HPDE6-E6E7 (cell line): ENCODE measurements around the gene VPS51.

Experiments used
- DNase-seq: peaks from one replicate; pipeline ENCODE4 v3.0.0; 2011; ENCODE audit warnings: missing footprints; ENCODE audit errors: extremely low spot score

VPS51 gene

DNA sequence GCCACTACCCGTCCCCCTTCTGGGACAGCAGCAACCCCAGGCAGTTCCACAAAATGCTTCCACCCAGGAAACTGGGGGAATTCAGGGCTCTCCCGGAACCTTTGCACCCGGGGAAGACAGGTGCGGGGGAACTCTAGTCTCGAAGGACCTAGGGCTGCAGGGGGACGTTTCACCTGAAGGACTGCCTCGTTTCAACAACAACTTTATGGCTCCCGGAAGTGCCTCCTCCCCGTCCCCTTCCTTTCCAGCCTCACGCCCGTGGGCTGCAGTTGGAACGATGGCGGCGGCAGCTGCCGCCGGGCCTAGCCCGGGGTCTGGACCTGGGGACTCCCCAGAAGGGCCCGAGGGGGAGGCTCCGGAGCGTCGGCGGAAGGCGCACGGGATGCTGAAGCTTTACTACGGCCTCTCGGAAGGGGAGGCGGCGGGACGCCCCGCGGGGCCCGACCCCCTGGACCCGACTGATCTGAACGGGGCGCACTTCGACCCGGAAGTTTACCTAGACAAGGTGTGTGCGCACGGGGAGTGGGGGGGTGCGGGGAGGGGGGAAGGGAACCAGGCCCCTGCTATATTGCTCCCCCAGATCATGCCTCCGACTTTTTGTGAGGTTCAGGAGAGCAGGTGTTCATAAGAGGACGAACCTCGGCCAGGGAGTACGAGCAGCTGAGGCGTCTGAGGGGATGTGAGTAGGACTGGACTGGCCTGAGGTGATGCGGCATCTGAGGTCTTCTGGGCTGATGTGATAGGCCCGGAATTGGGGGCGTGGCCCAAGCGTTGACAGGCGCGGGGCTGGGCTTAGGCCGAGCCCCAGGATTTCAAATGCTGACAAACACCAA lies at the start of gene VPS51:
TSS of gene VPS51 (plus strand) at position 241 of the 833 bp plus-strand sequence. CDS start at position 278, 37 bp downstream.
- peak; percentile 96 for DNase-seq

DNA sequence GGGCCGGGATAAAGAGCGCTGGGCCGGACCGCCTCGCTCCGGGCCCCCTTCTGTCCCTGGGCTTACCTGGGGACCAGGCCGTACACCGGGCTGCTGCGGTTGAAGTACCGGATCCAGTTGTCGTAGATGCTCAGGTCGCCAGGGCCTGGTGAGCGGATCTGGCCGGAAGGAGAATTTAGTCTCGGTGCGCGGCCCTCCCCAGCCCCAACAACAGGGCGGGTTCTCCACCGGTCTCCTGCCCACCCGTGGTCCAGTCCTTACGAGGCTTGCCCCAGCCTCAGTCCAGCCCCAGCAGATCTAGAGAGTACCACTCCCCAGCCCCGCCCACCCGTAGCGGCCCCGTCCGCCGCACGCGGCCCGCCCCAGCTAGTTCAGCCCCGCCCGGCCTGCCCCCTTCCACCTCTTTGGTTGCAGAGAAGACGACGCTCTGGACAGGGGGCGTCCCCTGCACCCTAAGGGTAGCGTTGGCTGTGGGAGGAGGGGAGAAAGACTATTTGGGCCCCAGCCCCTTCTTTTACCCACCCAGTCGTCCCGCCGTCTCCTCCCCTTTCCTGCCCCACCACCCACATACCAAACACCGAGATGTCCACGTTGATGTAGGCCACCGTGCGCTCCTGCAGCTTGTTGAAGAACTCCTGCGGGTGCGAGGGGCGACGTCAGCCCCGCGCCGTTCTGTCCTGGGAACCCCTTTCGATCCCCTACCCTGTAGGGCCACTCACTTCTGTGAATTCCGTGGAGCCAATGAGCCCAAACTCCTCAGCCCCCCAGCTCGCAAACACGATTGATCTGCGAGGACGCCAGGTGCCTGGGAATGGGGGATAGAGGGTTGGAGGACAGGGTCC lies 48.2 kb upstream of the VPS51 start:
- no peak for DNase-seq

DNA sequence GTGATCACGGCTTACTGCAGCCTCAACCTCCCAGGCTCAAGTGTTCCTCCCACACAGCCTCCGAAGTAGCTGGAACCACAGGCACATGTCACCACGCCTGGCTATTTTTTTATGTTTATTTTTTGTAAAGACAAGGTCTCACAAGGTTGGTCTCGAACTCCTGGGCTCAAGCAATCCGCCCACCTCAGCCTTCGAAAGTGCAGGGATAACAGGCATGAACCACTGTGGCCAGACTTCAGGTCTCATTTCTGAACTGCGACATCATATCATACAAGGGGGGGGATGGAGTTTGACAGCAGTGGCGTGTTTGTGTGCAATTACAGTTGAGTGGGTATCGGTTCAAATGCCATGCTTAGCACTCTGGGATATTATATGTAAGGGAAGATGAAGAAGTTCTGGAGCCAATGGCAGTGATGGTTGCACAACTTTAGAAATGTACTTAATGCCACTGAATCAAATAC lies 44.6 kb upstream of the VPS51 start:
- no peak for DNase-seq

DNA sequence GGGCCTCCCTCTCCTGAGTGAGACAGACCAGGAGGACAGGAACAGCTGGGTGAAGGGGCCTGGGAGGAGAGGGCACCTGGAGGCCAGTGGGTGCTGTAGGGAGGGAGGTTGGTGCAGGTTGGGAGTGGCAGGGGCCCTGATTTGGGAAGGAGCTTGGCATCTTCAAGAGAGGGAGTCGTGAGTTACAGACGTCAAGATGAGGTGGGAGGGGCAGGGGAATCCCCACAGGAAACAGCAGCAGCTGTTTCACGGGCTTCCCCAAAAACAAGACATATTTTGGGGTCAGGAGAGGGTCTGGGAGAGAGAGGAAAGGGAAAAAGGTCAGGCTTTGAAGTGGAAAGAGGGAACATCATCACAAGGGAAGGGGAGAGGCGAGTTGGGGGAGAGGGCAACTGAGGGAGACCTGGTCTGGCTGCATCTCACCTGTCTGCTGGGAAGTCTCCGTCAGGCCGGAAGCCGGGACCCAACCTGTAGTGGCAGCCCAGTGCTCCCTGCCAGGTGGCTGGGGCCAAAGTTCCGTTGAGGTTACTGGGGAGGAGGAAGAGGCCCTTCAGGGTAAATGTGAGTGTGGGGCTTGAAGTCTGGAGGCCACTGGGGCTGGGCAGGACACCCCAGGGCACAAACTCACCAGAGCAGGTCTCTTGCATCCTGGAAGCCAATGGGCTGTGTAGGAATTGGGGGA lies 42.0 kb upstream of the VPS51 start:
- no peak for DNase-seq

DNA sequence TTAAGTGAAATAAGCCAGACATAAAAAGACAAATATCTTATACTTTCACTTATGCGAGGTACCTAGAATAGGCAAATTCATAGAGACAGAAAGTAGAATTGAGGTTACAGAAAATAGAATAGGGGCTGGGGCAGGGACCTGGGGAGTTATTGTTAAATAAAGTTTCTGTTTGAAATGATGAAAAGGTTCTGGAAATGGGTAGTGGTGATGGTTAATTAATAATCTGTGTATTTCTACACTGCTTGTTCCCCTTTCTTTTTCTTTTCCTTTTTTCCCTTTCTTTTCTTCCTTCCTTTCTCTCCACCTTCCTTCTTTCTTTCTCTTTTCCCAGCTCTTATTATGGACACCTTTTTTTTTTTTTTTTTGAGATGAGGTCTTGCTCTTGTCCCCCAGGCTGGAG lies 40.5 kb upstream of the VPS51 start:
- no peak for DNase-seq

DNA sequence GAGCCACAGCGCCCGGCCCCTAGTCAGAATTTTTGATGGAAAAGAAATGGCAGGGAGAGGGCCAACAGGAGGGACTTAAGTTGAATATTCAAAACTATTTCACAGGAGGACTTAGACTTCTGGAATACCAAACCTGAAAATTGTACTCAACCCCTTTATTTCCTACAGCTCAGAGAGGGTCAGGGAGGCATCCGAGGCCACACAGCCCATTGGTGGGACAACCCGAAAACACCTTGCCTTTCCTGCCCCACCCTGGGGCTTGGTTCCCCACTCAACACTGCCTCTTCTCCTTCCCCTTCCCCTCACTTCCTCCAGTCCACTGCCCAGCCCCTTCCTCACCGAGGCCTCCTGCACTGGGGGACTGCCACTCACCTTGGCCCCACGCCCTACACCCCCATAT lies 39.0 kb upstream of the VPS51 start:
- no peak for DNase-seq

DNA sequence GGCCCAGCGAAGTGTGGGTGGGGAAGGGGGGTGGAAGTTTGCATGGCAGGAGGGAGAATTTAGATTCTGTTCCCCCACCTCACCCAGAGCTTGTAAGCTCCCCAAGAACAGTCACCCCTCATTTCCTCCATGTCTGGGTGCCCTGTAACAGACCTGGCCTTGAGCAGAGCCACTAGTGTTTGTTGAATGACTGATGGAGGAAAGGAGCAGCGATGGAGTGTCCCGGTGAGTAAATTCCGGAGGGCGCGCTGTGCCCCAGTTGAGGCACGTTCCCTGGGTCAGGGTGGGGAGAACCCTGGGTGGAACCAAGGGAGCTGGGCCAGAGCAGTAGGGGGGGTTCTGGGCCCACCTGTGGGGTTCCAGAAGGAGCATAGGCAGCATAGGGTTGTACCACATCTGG lies 38.5 kb upstream of the VPS51 start:
- DNase-seq, result no peak

DNA sequence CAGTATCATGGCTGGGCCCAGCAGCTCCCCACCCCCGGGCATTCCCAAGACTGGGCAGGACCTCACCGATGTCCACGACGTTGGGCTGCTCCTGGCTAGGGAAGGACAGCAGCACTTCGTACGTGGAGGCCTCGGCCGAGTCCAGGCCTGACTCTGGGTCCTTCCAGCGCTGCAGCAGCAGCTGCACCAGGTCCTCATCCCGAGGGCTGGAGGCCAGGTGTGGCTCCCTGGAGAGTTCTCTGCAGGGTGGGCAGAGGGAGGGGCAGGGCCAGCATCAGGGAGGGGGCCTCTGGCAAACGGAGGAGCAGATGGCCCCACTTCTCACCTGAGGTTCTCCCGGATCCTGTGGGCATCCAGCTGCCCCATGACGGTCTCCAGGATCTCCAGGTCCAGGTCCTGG lies 38.0 kb upstream of the VPS51 start:
- DNase-seq, result no peak

DNA sequence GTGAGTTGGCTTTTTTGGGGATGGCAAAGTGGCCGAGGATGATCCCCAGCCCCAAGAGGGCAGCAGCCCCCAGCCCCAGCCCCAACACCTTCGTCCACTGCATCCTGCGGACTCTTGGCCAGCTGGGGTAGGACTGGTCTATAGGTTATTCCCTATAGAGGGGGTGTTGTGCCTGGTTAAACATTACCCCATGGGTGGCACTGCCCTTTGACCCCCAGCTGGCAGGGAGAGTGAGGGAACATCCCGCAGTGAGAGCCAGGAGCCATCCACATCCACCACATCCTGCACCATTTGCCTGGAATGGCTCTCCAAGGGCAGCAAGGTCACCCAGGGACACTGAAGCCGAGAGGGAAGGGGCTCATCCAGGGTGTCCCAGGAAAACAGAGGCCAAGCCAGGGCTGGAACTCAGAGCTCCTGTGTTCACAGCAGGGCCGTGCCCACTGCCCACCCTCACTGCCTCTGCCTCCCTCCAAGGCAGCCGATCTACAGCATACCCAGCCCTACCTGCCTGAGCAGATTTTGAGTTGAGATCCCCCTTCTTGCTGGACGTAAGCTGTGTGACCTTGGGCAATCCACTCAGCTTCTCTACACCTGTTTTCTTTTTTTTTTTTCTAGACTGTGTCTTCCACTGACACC lies 37.5 kb upstream of the VPS51 start, which contains the start of gene NAALADL1:
TSS of gene NAALADL1 (minus strand) at position 135 of the 636 bp plus-strand sequence. CDS start at position 103, 32 bp downstream.
- DNase-seq, result no peak

DNA sequence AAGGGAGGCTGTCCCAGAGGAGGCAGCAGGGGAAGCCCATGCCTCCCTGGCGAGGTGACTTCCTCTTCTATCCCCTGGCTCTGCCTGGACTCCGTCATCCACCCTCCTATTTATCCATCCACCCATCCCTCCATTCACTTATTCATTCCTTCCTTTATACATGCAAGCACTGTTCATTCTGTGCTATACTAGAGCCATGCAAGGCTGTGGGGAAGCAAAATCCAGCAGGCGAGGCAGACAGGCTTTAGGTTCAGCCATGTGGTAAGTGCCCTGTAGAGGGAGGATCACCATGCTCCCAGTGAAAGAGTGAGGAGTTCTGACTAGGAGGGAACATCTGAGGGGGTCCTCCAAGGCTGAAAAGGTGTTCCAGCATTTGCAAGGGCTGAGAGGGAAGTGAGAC lies 36.5 kb upstream of the VPS51 start:
- no peak for DNase-seq

DNA sequence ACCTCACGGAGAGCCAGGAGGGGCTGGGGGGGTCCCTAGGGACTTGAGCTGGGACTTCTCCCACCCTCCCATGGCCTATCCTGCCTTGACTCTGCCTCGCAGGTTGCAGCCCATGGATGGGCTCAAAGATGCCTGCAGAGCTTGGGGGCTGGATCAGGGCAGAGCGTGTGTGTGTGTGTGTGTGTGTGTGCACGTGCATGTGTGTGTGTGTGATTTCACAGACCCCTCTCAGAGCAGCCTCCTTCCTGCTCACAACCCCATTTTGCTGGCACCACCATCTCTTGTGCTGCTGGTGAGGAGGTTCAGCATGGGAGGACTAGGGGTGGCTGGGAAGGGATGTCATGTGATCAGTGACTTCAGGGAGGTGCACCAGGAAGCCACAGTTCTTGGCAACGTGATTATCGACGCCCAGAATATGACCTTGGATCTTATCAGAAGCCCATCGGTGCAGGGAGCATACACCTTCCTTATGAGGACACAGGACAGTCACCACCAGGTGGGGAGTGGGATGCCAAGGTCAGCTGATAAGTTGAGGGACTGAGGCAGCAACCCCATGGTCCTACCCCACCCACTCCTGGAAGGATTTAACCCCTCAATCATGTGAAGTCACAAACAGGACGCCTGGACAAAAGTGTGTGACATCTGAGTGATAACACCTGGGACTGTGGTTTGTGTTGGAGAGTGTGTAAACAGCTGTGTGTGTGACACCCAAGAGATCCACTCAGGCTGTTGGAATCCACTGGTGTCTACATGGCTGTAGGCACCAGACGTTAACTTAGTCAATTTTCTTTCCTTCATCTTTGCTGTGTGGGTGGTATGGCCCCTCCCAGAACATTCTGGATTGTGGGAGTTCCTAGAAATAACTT lies 35.8 kb upstream of the VPS51 start:
- no peak for DNase-seq

DNA sequence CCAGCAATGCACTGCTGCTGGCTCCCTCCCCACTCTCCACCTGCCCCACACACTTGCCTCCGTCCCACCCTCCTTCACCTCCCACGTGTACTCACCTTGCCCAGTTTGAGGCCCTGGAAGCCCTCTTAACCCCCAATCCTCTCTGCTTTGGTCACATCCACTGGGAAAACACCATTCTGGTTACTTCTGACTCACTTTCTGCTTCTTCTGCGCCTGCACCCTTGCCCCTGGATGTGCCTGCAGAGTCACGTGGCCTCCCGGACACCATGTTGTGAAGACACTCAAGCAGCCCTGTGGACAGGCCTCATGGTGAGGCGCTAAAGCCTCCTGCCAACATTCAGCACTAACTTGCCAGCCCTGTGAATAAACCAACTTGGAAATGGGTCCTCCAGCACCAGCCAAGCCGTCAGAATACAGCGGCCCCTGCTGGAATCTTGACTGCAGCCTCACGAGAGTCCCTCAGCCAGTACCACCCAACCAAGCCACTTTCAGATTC lies 35.1 kb upstream of the VPS51 start:
- DNase-seq, result no peak

DNA sequence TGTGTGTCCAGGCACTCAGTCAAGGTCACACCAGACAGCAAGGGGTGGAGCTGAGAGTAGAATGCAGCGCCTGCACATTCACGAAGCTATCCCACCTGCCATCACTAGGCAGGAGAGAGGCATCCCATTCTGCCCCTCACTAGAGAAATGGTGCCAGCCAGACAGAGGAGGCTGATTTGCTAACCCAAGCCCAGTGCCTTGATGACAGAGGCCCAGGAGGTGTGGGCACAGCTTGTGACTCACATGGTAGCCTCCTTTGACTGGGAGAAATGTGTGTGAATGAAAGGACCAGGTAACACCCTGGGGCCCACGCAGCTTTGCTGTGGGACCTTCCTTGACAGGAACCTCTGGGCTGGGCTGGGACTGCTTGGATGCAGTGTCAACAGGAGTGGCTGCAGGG lies 32.5 kb upstream of the VPS51 start:
- peak; percentile 15 for DNase-seq

DNA sequence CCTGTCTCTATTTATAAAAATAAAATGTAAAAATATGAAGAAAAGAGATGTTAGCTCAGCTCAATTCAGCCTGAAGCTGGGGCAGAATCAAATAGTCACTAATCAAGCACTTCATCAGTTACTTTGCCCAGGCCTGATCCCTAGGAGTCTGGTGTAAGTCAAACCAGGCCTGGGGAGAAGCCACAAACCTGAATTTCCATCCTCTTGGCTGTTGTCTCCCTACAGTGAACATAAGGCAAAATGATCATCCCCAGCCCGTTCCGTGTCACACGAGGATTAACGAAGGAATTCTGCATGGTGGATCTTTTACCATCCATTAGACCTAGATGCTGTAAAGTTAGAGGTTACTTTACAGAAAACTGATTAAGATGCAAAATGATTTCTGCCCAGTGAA lies 31.2 kb upstream of the VPS51 start:
- DNase-seq, result no peak

DNA sequence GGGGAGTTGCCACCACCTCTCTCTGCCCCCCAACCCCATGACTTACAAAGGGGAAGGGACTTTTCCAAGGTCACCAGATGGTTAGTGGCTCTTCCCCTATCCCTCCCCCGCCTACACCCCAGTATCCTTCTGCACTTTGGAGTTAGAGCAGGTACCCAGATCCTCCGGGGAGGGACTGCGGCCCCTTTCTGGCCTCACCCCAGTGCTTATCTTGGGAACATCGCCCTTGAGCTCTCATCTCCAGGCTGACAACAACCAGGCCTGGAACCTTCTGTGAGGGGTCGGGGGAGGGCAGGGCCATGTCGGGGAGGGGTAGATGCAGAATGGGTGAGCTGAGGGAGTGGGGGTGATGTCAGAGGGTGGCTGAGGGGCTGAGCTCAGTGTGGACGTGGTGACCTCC lies 30.2 kb upstream of the VPS51 start:
- no peak for DNase-seq

DNA sequence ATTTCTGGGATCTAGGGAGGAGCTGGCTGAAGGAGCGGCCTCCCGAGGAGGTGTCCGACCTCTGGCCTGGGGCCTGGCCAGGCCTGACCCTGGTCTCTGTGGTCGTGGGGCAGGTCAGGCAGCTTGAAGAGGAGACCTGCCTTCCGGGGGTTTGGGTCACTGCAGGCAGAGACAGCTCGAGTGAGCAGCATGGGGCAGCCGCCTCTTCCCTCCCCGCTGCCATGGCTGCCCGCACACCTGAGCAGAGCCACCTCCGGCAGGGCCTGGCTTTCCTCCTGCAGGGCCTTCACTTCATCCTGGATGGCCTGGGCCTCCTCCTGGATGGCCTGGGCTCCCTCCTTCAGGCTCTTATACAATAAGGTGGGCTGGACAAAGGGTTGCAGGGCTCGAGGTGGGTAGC lies 29.7 kb upstream of the VPS51 start:
- DNase-seq, result no peak

DNA sequence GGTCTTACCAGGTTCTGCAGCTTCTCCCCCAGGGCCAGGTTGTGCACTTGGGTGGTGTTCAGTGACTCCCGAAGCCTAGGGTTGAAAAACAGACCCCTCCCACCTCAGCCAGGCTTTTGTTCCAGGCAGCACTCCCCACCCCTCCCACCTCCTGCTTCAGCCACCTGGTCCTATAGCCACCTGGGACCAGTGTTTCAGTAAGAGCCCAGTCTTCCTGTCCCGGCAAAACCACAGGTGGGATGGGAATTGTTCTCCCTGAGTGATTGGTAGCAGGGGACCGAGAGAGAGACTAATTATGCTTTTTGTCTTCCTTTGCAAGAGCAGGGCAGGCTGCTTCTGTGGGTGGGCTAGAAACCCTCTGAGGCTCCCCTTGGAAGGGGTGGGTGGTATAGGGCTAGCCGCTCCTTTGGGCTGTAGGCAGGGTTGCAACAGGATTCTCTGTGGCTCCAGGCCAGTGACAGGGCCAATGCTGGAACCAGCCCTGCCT lies 29.2 kb upstream of the VPS51 start:
- no peak for DNase-seq

DNA sequence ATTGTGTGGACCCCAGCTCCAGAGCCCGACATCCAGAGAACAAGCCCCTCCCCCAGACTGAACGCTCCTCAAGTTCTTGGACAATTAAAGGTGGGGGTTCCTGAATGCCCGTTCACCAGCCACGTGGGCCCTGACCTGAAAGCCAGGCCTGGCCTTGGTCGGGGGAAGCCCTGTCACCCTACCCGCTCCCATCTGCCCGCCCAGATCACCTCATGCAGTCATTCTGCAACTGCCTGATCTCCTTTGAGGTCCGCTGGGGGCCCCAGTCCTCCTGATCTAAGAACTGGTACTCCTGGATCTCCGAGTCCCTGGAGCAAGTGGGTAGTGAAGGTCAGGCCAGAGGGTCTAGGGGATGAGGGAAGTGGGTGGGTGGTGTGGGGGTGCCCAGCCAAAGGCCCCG lies 28.6 kb upstream of the VPS51 start:
- no peak for DNase-seq

DNA sequence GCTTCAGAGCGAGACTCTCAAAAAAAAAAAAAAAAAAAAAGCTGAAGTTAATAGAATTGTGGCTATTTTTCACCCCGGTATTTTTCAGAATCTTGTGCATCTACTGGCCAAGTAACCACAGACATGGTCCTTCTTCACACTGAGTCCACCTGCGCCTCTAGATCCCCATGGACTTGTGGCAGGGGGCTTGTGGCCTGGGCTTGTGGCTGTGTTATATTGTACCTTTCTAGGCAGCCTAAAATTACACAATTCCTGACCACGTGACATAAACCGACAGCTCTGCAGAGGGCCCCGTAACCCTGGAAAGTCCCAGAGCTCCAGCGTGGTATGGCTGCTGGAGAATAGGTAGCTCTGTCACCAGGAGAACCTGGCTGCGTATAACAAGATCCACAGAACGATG lies 26.8 kb upstream of the VPS51 start:
- DNase-seq, result no peak

DNA sequence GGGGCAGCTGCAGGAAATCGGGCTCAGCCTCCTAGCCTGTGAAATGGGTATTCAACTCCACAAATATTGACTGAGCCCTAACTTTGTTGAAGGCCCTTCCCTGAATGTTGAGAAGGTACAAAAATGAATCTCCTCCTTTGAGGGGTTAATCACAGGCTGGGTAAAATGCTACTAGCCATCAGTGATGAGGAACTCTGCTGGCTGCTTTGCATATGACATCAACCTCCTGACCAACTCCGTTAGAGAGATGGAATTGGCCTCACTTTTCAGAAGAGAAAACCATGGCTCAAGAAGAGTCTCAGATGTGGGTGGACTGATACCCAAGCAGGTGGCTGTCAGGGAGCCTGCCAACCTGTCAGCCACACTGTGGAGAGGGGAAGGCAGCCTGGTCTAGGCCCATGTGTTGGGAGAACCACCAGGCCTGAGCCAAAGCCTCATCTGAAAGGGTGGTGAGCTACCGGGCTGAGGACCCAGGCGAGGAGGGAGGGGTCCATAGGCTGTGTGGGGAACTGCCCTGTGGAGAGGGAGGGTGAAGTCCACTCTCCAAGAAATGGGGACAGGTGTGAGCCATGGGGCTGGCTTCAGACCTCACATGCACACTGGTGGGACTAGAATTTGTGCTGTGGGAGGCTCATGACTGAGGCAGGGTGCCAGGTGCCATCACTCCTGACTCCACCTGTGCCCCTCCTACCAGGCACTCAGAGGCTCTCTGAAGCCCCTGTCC lies 23.9 kb upstream of the VPS51 start:
- no peak for DNase-seq
